Skin of body (tissue), 2 donors: ENCODE measurements around the gene EXOSC6. TPM values are rescaled to one million over a fixed set of nuclear protein-coding genes. Genes with fewer than 3 reads are reported as not detected.
"Not testable (repeated sequence)": the region's sequence is repeated elsewhere in the genome, so short reads cannot be mapped to it uniquely, and the experiment has no call there.

Experiments
- DNase-seq: peaks from one replicate; lab custom pipeline; 2025; lab: John Stamatoyannopoulos, UW
- total RNA-seq: library from RNA; depleted of rRNA; stranded (reverse); fragments of >200 nt; gene quantifications from one replicate; pipeline ENCODE4 v1.2.3, GENCODE V29; 2014

EXOSC6 gene
- total RNA-seq: 23.7 TPM

DNA sequence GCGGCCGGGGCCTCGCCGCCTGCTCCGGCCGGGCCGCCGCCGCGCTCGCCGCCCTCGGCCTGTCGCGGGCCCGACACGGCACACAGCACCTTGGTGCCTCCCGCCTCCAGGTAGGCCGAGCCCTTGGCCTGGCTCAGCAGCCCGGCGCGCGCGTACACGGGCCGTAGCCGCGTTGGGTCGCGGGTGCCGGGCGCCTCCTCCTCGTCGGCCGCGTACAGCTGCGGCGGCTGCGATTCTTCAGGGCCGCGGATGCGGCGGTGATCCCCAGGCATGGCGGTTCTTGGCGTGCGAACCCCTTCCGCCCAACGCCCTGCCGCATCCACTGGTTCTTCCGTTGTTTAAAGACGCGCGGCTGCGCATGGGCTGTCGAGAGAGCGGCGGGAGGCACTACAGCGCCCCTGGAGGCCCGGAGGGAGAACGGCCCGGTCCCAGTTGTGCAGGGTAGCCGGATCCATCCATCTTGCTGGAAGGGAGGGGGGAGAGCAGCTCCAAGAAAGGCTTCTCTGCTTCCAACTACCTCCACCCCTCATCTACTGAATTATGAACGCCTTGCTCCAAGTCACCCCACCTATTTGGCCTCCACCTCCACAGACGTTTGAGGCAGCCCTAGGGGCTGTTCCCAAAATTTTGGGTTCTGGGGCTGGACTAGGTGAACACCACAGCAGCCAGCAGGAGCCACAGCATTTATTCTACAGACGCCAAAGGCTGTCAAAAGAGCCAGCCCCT, at the start of gene EXOSC6:
Gene EXOSC6, minus strand, starts transcription at position 312 of the 726 bp plus-strand sequence. Its CDS starts 40 bp downstream, at position 272.
- peak; percentile 84 for DNase-seq

- no peak for DNase-seq
Measured at GRCh38 chr16:70301121-70301520, 49.4 kb upstream of the EXOSC6 start.

DNA sequence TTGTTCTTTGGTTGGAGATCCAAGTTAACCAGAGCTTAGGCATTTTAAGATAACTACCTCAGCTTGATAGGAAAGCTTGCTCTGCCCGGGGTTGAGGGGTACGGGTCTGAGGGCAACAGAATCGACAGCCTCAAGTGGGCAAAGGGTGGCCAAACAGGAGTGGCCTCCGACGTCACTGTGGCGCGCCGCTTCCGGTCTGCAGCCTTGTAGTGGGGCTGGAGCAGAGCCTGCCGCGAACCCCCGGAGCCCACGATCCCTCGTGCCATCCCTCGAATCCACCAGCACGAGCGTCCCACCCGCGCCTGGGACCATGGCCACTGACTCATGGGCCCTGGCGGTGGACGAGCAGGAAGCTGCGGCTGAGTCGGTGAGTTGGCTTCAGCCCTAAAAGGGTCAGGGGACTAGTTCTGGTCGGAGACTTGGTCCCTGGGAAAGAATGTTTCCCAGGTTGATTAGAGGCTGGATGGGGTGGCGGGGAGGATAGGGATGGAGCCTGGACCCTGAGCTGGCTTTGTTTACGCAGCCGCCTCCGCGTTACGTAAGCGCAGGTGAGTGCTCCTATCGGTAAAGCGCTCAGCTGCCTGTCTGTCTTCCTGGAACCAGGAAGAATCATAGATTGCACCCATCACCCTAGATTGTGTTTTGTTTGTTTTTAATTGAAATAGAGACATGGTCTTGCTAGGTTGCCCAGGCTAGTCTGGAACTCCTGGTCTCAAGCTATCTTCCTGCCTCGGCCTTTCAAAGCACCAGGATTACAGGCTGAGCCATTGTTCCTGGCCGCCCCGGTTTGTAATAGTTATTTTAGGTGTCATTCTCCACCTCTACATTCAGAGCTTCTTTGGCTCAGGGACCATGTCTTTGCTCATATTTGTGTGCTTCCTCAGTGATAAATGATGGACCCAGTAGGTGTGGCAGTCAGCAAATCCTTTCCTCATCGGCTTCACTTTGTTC, 47.5 kb upstream of the EXOSC6 start, which contains the start of gene DDX19B:
Gene DDX19B, plus strand, starts transcription at position 199 of the 951 bp plus-strand sequence. Its CDS starts 112 bp downstream, at position 311.
- peak; percentile 44 for DNase-seq

DNA sequence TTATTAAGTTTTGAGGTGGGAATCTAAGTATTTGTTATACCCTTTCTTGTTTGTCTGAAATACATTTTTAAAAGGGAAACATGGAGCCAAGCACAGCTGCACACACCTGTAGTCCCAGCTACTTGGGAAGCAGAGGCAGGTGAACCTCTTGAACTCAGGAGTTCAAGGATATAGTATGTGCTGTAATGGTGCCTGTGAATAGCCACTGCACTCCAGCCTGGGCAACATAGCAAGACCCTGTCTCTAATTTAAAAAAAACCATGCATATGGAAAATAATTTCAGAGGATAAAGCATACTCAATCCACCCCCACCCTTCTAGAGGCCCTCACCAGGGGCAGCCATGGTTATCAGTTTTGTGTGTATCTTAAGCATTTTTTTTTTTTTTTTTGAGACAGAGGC, 43.9 kb upstream of the EXOSC6 start:
- no peak for DNase-seq

- DNase-seq: no peak
Measured at GRCh38 chr16:70294385-70295025, 42.8 kb upstream of the EXOSC6 start.

DNA sequence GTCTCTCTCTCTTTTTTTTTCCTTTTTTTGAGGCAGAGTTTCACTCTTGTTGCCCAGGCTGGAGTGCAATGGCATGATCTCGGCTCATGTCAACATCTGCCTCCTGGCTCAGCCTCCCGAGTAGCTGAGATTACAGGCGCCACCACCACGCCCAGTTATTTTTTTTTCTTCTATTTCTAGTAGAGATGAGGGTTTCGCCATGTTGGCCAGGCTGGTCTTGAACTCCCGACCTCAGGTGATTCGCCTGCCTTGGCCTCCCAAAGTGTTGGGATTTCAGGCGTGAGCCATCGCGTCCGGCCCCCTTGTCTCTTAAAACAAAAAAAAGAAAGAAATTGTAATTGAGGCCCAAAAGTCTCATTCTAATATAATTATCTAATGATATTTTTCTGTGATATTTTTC, 40.4 kb upstream of the EXOSC6 start:
- DNase-seq: not testable (repeated sequence)

GRCh38 chr16:70290949-70291519, 39.3 kb upstream of the EXOSC6 start:
- DNase-seq: no peak

GRCh38 chr16:70289229-70290094, 37.7 kb upstream of the EXOSC6 start, which contains the start of gene AARS1:
TSS of gene AARS1 (minus strand) at chr16:70289506. CDS start at chr16:70282763, 6,743 bp downstream.
- peak; percentile 100 for DNase-seq

DNA sequence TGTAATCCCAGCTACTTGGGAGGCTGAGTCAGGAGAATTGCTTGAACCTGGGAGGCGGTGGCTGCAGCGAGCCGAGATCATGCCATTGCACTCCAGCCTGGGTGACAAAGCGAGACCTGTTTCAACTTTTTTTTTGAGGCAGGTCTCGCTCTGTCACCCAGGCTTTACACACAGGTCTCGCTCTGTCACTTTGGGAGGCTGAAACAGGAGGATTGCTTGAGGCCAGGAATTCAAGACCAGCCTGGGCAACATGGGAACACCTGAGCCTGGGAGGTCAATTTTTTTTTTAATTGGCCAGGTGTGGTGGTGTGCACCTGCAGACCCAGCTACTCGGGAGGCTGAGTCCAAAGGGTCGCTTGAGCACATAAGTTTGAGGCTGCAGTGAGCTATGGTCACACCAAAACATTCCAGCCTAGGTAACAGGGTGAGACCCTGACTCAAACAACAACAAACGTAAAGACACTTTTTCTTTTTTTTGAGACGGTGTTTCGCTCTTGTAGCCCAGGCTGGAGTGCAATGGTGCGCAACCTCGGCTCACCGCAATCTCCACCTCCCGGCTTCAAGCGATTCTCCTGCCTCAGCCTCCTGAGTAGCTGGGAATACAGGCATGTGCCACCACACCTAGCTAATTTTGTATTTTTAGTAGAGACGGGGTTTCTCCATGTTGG, 35.7 kb upstream of the EXOSC6 start:
- DNase-seq: not testable (repeated sequence)

GRCh38 chr16:70276392-70276791, 24.7 kb upstream of the EXOSC6 start:
- no peak for DNase-seq

DNA sequence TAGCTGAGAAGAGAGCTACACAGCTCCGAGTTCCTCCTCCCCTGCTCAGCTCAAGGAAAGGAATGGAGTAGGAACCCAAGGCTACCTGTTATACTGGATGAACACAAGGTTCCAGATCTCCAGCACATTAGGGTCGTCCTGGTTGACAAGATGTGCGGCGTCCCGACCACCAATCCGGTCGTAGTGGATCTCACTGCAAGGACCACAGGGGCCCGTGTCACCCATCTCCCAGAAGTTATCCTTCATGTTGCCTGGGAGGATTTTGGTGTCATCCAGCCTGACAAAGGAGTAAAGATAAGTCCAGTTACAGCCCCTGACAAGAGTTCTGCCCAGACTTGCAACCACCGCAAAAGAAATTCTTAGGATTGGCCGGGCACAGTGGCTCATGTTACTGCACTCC, 20.0 kb upstream of the EXOSC6 start:
- no peak for DNase-seq

DNA sequence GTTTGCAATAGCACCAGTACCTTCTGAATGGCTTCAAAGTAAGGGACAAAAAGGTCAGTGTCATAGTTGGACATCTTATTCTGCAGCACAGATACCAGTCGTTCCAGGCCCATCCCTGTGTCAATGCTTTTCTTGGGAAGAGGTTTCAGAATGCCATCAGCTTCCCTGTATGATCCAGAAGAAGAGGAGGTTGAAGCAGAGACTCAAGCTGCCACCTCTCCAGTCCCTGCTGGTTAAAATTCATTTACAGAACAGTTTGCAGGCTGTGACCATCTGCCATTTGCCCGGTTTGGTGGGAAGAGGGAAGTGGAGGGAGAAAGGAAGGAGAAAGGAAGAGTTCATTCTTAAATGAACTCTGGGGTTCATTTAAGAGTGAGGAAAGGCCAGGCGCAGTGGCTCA, 18.4 kb upstream of the EXOSC6 start:
- no peak for DNase-seq

DNA sequence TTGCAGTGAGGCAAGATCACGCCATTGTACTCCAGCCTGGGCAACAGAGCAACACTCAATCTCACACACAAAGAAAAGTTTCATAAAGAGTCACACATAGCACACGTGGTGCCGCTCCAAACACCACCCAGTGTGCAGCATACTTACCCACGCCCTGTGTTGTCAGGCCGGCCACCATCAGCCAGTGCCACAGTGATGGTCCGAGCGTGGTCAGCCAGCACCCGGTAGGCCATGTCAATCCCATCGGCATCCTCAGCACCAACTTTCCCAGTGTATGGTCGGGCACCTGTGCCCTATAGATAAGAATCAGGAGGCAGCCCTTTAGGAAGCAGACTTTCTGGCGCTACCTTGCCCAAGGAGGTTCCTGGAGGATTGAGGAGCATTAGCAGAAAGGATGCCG, 17.7 kb upstream of the EXOSC6 start:
- no peak for DNase-seq

DNA sequence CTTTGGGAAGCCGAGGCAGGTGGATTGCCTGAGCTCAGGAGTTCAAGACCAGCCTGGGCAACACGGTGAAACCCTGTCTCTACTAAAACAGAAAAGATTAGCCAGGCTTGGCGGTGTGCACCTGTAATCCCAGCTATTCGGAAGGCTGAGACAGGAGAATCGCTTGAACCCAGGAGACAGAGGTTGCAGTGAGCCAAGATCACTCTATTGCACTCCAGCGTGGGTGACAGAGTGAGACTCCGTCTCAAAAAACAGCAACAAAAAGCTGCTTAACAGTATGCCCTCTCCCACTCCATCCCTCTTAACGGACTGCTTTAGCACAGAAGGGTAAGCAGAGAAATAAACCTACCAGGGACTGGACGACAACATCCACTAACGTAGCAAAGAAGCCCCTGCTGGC, 16.2 kb upstream of the EXOSC6 start:
- not testable (repeated sequence) for DNase-seq

GRCh38 chr16:70267516-70267915, 15.8 kb upstream of the EXOSC6 start:
- no peak for DNase-seq

GRCh38 chr16:70259903-70260302, 8.2 kb upstream of the EXOSC6 start:
- DNase-seq: not testable (repeated sequence)

- DNase-seq: no peak
Measured at GRCh38 chr16:70258946-70259345, 7.2 kb upstream of the EXOSC6 start.

DNA sequence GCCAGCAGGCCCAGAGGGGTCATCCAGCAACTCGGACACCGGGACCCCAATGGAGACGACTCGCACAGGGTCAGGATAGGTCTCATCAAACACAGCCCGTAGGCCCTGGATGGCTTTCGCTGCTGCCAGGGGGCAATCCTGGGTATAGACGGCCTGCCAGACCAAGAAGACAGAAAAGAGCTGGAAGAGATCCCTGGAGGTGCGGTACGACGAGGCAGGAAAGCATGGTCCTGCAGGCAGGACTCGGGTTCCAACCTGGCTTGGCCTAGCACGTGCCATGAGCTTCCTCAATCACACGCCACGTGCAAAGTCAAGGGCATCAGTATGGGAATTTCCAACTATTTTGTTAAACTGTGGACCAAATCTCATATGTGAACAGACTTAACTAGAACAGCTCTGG, 6.3 kb upstream of the EXOSC6 start:
- no peak for DNase-seq

DNA sequence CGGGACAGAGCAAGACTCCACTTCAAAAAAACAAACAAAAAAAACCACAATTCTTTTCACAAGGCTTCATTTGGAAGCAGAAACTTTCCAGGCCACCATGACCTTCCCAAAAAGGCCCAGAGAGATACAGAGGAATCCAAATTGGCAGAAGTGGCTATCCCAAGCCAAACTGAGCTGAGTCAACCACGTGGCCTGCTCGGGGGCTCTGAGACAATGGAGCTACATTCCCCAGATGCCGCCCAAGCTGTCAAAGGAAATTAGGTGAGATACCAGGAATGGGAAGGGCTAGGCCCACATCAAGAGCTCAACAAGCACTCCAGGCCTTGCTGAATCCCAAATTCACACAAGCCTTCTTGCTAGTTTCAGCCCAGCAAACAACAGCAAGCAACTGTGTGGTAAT, 5.7 kb upstream of the EXOSC6 start:
- DNase-seq: no peak

DNA sequence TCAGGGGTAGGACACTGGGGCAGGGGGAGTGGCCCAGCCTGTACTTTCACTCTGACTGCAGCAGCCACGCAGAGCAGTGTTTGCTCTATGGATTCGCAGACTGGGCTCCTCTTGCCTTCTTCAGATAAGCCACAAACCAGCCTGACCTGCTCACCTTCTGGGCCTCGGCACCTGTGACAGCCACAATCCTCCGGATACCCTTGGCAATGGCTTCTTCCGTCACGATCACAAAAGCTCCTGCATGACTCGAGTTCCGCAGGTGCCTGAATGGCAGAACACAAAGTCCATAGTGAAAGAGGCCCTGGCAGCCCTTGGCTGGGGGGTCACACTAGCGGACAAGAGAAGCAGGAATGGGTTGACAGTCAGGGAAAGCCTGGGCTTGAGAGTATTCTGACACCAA, 3.8 kb upstream of the EXOSC6 start:
- no peak for DNase-seq
